Fibroblast of skin of left quadriceps (primary cell): Measurements from ENCODE around the gene BAHD1.
A peak's percentile ranks its signal among the peaks of the same experiment; 100 is the strongest.

ENCODE experiments used
- DNase-seq, 2 experiments: peaks; one replicate each; pipeline ENCODE4 v3.0.0-alpha.2; 2013; ENCODE audit warnings: low read depth in 2 of 2

The BAHD1 gene

GRCh38 chr15:40467261-40467615, 26.5 kb downstream of the BAHD1 start:
- no peak for DNase-seq

DNA sequence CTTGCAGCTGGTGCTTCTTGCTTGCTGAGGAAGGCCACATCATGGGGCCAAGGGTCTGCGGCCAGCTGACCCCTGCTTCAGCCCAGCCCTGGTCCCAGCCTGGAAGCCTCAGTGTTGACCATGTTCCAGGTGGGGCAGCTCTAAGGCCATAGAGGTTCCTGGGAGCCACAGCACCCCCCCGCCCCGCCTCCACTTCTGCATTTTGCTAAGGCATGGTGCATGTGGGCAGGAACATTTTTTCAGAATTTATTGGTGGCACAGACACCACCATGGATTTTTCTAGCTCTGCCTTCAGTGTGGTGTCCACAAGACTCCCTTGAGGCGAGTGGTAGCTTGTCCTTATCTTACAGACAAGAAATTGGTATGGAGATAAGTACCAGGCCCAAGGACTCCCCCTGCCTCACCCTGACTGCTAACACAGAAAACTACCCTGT, 28.2 kb downstream of the BAHD1 start:
- DNase-seq, result no peak

- DNase-seq, result no peak
These were observed 29.1 kb downstream of the BAHD1 start for GRCh38 chr15:40469776-40470390.

DNA sequence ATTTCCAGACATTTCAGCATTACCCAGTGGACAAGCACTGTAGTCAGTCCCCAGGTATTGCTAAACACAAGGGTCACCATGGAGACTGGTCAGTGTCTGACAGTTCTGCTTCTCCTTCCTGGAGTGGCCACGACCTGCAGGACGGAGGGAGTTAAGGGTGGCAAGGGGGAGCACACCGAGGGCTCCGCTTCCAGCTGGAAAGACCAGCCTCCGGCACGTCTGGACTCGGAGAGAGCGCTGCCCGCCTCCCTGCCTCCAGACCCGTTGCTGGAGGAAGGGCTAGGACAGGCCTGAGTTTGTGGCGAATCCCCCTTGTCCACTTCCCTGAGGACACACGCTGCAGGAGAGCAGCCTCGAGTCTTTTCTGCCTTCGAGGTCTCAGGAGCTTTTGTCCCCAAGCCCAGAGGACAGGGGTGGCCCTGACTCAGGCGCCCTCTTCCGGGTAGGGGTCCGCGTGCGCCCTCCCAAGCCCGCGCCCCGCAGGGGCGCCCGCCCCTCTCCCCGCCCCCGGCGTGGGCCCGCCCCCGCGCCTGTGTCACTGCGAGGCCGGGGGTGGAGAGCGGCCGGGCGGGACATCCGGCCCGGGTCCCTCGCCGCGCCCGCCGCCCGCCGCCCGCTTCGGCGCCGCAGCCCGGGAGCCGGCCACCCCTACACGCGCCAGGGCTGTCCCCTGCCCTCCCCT, 29.8 kb downstream of the BAHD1 start, which contains the start of gene CHST14:
Gene CHST14, plus strand, starts transcription at position 562 of the 682 bp plus-strand sequence. CDS start 230 bp downstream, outside the sequence.
- peak in 1 of 2 experiments; percentile 12 for DNase-seq

DNA sequence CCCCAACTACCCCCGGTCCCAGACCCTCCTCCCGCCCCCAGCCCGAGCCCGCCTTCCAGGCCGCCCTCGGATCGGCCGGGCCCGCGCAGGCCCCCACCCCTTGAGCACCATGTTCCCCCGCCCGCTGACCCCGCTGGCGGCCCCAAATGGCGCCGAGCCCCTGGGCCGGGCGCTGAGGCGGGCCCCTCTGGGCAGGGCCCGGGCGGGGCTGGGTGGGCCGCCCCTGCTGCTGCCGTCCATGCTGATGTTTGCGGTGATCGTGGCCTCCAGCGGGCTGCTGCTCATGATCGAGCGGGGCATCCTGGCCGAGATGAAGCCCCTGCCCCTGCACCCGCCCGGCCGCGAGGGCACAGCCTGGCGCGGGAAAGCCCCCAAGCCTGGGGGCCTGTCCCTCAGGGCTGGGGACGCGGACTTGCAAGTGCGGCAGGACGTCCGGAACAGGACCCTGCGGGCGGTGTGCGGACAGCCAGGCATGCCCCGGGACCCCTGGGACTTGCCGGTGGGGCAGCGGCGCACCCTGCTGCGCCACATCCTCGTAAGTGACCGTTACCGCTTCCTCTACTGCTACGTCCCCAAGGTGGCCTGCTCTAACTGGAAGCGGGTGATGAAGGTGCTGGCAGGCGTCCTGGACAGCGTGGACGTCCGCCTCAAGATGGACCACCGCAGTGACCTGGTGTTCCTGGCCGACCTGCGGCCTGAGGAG, 30.5 kb downstream of the BAHD1 start:
- no peak for DNase-seq

DNA sequence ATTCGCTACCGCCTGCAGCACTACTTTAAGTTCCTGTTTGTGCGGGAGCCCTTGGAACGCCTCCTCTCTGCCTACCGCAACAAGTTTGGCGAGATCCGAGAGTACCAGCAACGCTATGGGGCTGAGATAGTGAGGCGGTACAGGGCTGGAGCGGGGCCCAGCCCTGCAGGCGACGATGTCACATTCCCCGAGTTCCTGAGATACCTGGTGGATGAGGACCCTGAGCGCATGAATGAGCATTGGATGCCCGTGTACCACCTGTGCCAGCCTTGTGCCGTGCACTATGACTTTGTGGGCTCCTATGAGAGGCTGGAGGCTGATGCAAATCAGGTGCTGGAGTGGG, 31.0 kb downstream of the BAHD1 start:
- no peak for DNase-seq

GRCh38 chr15:40472171-40472727, 31.5 kb downstream of the BAHD1 start:
- no peak for DNase-seq

GRCh38 chr15:40474581-40474980, 33.8 kb downstream of the BAHD1 start:
- no peak for DNase-seq

DNA sequence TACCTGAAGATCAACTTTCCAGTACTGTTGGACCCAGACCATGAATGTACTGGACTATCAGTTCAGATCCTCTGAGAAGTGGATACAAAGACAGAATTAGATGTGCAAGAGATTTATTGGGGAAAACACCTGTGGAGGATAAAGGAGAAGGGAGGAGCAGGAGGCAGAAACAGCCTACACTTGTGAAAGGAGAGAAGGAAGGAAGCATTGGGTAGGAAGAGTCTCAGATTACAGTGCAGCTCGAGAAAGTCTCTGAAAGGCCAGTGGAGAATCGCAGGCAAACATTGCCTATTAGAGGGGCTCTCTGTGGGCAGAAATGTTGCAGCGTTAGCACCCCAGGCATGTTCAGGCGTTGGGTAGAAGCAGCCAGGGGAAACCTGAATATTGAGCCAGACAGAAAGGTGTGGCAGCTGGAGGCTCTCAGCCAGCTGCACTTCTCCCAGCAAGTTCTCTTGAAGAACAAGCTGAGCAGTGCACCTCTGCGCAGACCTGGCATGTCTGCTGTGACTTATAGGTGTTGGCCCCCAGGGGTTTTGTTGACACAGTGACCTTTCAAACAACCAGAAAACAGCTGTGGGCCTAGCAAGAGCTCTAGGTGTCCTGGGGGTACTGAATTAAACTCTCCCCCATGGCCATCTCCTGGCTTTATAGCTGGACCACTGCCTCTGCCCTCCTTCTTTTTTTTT, 37.0 kb downstream of the BAHD1 start:
- DNase-seq, result no peak

DNA sequence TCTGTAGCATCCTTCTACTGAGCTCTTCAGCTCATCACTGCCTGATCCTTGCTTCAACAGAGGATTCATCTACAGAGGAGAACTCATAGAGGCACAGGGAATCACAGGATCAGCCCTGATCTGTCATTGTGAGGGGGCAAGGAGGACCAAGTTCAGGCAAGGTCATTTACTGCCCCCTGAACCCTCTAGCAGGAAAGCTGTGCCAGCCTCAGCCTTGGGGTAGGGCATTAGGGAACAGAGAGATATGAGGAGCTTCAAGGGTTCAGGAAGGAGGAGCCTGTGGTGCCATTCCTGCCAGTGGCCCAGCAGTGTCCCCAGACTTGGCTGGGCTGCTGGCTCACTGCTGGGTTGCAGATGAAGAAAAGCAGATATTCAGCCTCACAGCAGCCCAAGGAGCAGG, 38.3 kb downstream of the BAHD1 start:
- no peak for DNase-seq

- no peak for DNase-seq
These were observed 40.8 kb downstream of the BAHD1 start for GRCh38 chr15:40481341-40482074.

DNA sequence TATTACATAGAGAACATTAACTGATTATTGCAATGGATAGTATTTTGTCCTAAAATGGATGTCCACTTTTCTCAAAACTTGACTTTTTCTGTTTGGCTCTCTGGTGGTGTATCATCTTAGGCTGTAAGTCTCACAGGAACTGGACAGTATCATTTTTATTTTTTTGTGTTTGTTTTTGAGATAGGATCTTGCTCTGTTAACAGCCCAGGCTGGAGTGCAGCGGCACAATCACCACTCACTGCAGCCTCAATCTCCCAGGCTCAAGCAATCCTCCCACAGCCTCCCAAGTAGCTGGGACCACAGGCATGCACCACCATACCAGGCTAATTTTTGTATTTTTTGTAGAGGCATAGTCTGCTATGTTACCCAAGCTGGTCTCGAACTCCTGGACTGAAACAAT, 43.2 kb downstream of the BAHD1 start:
- DNase-seq, result no peak

DNA sequence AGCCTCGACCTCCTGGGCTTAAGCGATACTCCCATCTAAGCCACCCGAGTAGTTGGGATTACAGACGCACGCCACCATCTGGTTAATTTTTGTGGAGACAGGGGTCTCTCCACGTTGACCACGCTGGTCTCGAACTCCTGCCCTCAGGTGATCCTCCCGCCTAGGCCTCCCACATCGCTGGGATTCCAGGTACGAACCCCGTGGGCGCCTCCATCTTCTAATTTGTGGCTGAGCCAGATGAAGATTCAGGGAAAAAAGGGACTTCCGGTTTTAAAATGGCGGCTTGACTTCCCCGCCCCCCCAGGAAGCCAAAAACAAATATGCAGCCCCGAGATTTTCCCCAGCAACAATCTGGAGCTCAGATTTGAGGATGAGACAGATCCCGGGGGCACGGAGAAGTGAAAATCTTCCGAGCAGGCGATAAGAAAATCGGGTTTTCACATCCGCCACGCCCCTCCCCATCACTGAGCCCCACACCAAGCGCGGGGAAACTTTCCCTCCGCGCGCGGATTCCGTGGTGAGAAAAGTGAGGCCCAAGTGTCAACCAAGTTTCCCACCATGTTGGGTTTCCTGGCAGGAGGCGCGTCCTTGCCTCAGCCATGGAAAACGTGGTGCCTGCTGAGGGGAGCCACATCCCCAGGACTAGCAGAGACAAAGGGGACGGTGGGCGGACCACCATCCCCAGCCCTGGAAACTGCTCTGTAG, 45.5 kb downstream of the BAHD1 start:
- no peak for DNase-seq

GRCh38 chr15:40487816-40488682, 47.3 kb downstream of the BAHD1 start:
- DNase-seq, result no peak

GRCh38 chr15:40489274-40490175, 48.8 kb downstream of the BAHD1 start:
- DNase-seq, result no peak

DNA sequence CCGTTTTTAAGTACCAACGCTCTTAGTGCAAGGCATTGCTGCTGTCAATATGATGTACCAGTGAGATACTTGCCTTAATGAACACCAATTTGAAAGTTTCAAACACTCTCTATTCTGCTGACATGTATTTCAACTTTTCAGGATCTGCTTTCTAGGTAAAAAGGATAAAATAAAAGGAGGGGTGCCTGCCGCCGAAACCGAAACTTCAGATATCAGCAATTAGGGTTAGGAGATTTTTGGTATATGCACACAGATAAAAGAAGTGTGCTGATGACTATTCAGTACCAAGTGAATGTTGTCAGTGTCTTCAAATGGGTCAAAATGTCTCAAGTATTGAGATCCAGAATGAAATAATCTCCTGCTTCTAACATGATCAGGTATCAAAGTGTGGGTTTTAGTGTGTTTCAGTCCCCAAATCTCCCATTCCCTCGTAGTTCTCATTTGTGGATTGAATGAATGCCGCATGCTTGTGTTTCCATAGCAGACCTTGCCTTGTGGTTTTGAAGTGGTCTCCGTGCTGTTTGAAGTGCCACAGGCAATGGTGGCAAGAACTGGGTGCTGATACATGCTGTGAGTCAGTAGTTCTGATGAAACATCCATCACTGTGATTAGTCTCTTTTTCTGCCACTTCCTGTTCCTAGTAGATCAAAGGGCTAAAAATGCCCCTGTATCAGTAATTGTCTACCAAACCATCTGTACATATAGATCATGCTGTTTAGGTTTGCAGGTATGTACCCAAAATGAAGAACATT, 52.5 kb downstream of the BAHD1 start:
- no peak for DNase-seq

DNA sequence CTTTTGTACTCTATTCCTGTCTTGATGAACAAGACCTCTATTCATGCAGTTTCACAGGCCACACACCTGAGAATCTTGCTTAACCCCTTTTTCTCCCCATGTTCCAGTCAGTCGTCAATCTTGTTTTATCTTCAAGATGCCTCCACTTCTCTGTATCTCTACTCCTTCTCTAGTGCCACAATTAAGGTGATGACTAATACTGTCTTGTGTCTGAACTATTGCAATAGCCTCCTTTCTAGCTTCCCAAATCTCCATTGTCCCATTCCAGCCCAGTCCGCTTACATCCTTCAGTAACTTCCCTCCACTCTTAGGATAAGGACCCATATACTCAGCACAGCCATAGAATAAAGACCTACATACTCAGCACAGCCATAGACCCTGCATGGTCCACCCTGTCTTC, 54.8 kb downstream of the BAHD1 start:
- no peak for DNase-seq

- DNase-seq, result no peak
These were observed 57.7 kb downstream of the BAHD1 start for GRCh38 chr15:40498418-40498817.
